SK-N-SH (cell line): ENCODE results near the gene THBD. TPM values are rescaled to one million over a fixed set of nuclear protein-coding genes. Genes with fewer than 3 reads are reported as not detected.

Experiments
- CTCF ChIA-PET: fragments of 300-600, 350-600 bp; formaldehyde crosslinking; extraction: SDS; loops from one replicate; lab custom pipeline; 2021; lab: Yijun Ruan, JAX
- POLR2A ChIA-PET: fragments of 350-600 bp; sonication (Branson Sonifier 250); formaldehyde crosslinking; extraction: SDS; loops from one replicate; lab custom pipeline; 2020; ENCODE audit warnings: antibody characterized with exemption, inconsistent platforms; lab: Yijun Ruan, JAX
- DNase-seq: peaks from one replicate; pipeline ENCODE4 v3.0.0; 2012
- H2AFZ ChIP-seq: fragments of 200-600 bp; sonication (generic); 2 replicates; pipeline ENCODE4 v1.8.1; 2016; ENCODE audit warnings: antibody characterized with exemption, mild to moderate bottlenecking, low read depth
- H3F3A ChIP-seq: fragments of 200-600 bp; sonication (generic); replicated peaks from 2 replicates; pipeline ENCODE3; 2016; ENCODE audit warnings: antibody characterized with exemption, mild to moderate bottlenecking; ENCODE audit not compliant: insufficient read depth
- H3K27ac ChIP-seq, 2 experiments: fragments of 200-500 bp in 1 of 2; fragments of 200-600 bp in 1 of 2; sonication (Bioruptor generic) in 1 of 2; sonication (generic), shearing (Covaris generic) in 1 of 2; 2 replicates each; pipeline versions ENCODE4 v1.5.1 to v1.6.1; 2014 to 2016; ENCODE audit warnings: low read depth in 2 of 2, inconsistent platforms in 1 of 2, low read length in 1 of 2, mild to moderate bottlenecking in 1 of 2, mixed read lengths in 1 of 2
- H3K27me3 ChIP-seq: fragments of 200-600 bp; sonication (generic), shearing (Covaris generic); 2 replicates; pipeline ENCODE4 v1.6.1; 2016; ENCODE audit warnings: mixed run types; ENCODE audit not compliant: insufficient read depth
- H3K36me3 ChIP-seq, 2 experiments: fragments of 200-500 bp in 1 of 2; fragments of 200-600 bp in 1 of 2; sonication (Bioruptor generic) in 1 of 2; sonication (generic) in 1 of 2; replicated peaks in 1 of 2; 2 replicates each; pipeline versions ENCODE3 to v1.5.1; 2014 to 2016; ENCODE audit warnings: low read length in 1 of 2, mild to moderate bottlenecking in 1 of 2; ENCODE audit not compliant: insufficient read depth in 2 of 2, control insufficient read depth in 1 of 2
- H3K4me1 ChIP-seq, 2 experiments: fragments of 200-500 bp in 1 of 2; fragments of 200-600 bp in 1 of 2; sonication (Bioruptor generic) in 1 of 2; sonication (generic), shearing (Covaris generic) in 1 of 2; 2 replicates each; pipeline versions ENCODE4 v1.5.1 to v1.6.1; 2014 to 2016; ENCODE audit warnings: low read depth in 1 of 2, low read length in 1 of 2, mixed run types in 1 of 2; ENCODE audit not compliant: insufficient read depth in 2 of 2, control insufficient read depth in 1 of 2
- H3K4me2 ChIP-seq: fragments of 200-600 bp; sonication (generic), shearing (Covaris generic); 2 replicates; pipeline ENCODE4 v1.6.1; 2017; ENCODE audit warnings: mixed run types
- H3K4me3 ChIP-seq, 2 experiments: fragments of 200-500 bp in 1 of 2; fragments of 200-600 bp in 1 of 2; sonication (Bioruptor generic) in 1 of 2; sonication (generic), shearing (Covaris generic) in 1 of 2; 2 replicates each; pipeline versions ENCODE4 v1.5.1 to v1.8.1; 2014 to 2016; ENCODE audit warnings: low read depth in 2 of 2, inconsistent platforms in 1 of 2, low read length in 1 of 2, mild to moderate bottlenecking in 1 of 2, mixed read lengths in 1 of 2, moderate library complexity in 1 of 2
- H3K79me2 ChIP-seq: fragments of 200-600 bp; sonication (generic); 2 replicates; pipeline ENCODE4 v1.8.1; 2017; ENCODE audit warnings: mild to moderate bottlenecking; ENCODE audit not compliant: insufficient read depth
- H3K9ac ChIP-seq: fragments of 200-600 bp; sonication (generic); 2 replicates; pipeline ENCODE4 v1.6.1; 2017; ENCODE audit warnings: mixed run types
- H3K9me2 ChIP-seq: fragments of 200-600 bp; sonication (generic); 2 replicates; pipeline ENCODE4 v1.6.1; 2017; ENCODE audit warnings: mixed run types
- H3K9me3 ChIP-seq: fragments of 200-600 bp; sonication (generic); 2 replicates; pipeline ENCODE4 v1.6.1; 2017; ENCODE audit warnings: mixed run types, mild to moderate bottlenecking, moderate library complexity
- H4K20me1 ChIP-seq: fragments of 200-600 bp; sonication (generic); 2 replicates; pipeline ENCODE4 v1.6.1; 2017; ENCODE audit warnings: mild to moderate bottlenecking, mixed run types; ENCODE audit not compliant: insufficient read depth
- CHD2 ChIP-seq: fragments of 150-350 bp; IDR thresholded peaks from 2 replicates; pipeline ENCODE4 v1.6.1; 2018; ENCODE audit warnings: low read length; ENCODE audit not compliant: partially characterized antibody
- FOXJ3 ChIP-seq: sonication (generic); formaldehyde crosslinking; IDR thresholded peaks from 2 replicates; pipeline ENCODE4 v1.5.1; 2020; ENCODE audit warnings: mild to moderate bottlenecking, missing genetic modification reagents
- FOXM1 ChIP-seq: IDR thresholded peaks from 2 replicates; pipeline ENCODE4 v1.4.0; 2012; ENCODE audit warnings: low read depth, mild to moderate bottlenecking
- GABPA ChIP-seq: IDR thresholded peaks from 2 replicates; pipeline ENCODE4 v1.4.0; 2012; ENCODE audit warnings: low read depth, mild to moderate bottlenecking
- GATA2 ChIP-seq: sonication (generic); formaldehyde crosslinking; IDR thresholded peaks from 2 replicates; pipeline ENCODE4 v1.5.0; 2020; ENCODE audit warnings: mild to moderate bottlenecking, missing genetic modification reagents
- RCOR1 ChIP-seq: fragments of 150-350 bp; IDR thresholded peaks from 2 replicates; pipeline ENCODE4 v1.6.1; 2017; ENCODE audit warnings: antibody characterized with exemption, low read length
- SIN3A ChIP-seq: IDR thresholded peaks from 2 replicates; pipeline ENCODE4 v1.6.1; 2012; ENCODE audit warnings: low read depth, mild to moderate bottlenecking, low read length, moderate library complexity, borderline replicate concordance
- USF1 ChIP-seq: IDR thresholded peaks from 2 replicates; pipeline ENCODE4 v1.4.0; 2012; ENCODE audit warnings: low read depth, borderline replicate concordance
- ZBTB33 ChIP-seq: IDR thresholded peaks from 2 replicates; pipeline ENCODE4 v1.4.0; 2012; ENCODE audit warnings: low read depth, borderline replicate concordance
- WGBS: methylation state at CpG from one replicate; pipeline ENCODE4 v1.1.6; 2017; ENCODE audit warnings: low lambda C conversion rate; 5-methylcytosine and 5-hydroxymethylcytosine counted together
- polyA plus RNA-seq, 3 experiments: library from polyadenylated mRNA; depleted of rRNA; stranded (reverse); fragments of >200 nt; gene quantifications; 2 replicates each; pipeline ENCODE4 v1.2.3, GENCODE V29; 2012

The THBD gene
- polyA plus RNA-seq, 1 of the 3 experiments (the other 2 are of a cell fraction): 0.33 TPM

GRCh38 chr20:22999756-23000155, 49.7 kb downstream of the THBD start (continued):
- TF ChIP-seq ZBTB33 (no peak), FOXJ3 (CRISPR knock-in tag) (no peak), CHD2 (no peak), GABPA (no peak), SIN3A (no peak), RCOR1 (no peak)

- TF ChIP-seq GABPA: no peak
- Histone ChIP-seq H2AFZ (no peak overlapping the region), H3K4me1 (no peaks in the 10 kb centered on the region), H3K9ac (no peak overlapping the region), H3K4me3 (no peak overlapping the region), H3K79me2 (no peaks in the 10 kb centered on the region), H4K20me1 (no peaks in the 10 kb centered on the region), H3K4me2 (no peak overlapping the region), H3F3A (no peaks in the 10 kb centered on the region), H3K9me3 (no peaks in the 10 kb centered on the region), H3K36me3 (no peaks in the 10 kb centered on the region), H3K27me3 (no peaks in the 10 kb centered on the region; the same call in 1 of the 2 replicates), H3K9me2 (no peaks in the 10 kb centered on the region), H3K27ac (no peak overlapping the region)
- POLR2A ChIA-PET: no interaction called here
- CTCF ChIA-PET: interaction anchor here (0.7 kb wide), 1 partner anchor 435 kb away, joined by 3 read pairs; no protein-coding TSS in a partner anchor
- no peak for DNase-seq
- WGBS: 14% methylated on average over 2 of the region's 2 CpGs
These were observed 51.0 kb downstream of the THBD start for GRCh38 chr20:22998476-22998875.

- no peaks in the 10 kb centered on the region for H3K9me2 ChIP-seq
- TF ChIP-seq FOXM1 (no peak), USF1 (no peak), GATA2 (CRISPR knock-in tag) (no peak)
- no peak overlapping the region for H3K4me2 ChIP-seq
- H3F3A ChIP-seq: no peaks in the 10 kb centered on the region
- 14% methylated on average over 1 of the region's 1 CpG for WGBS
- no peaks in the 10 kb centered on the region for H3K4me1 ChIP-seq
- no peak overlapping the region for H3K9ac ChIP-seq
- H3K36me3 ChIP-seq: no peaks in the 10 kb centered on the region
- no peaks in the 10 kb centered on the region for H4K20me1 ChIP-seq
- H2AFZ ChIP-seq: no peak overlapping the region
- no peaks in the 10 kb centered on the region for H3K79me2 ChIP-seq
- CTCF ChIA-PET: no interaction called here
- no peak for DNase-seq
- no peak overlapping the region for H3K27ac ChIP-seq
- H3K9me3 ChIP-seq: no peaks in the 10 kb centered on the region
- H3K27me3 ChIP-seq: no peaks in the 10 kb centered on the region; the same call in 1 of the 2 replicates
- H3K4me3 ChIP-seq: no peak overlapping the region
- POLR2A ChIA-PET: no interaction called here
These were observed 53.5 kb downstream of the THBD start for GRCh38 chr20:22995923-22996322.

Other genes starting within 250 kb of the THBD start
- not detected in 2 replicates for gene SSTR4, start 14.4 kb downstream of the THBD start, polyA plus RNA-seq (2012; rRNA removed)
- gene CD93, start 36.7 kb upstream of the THBD start, polyA plus RNA-seq (2012; rRNA removed): 0.02 and 0.03 TPM in 2 replicates